GM19240 (cell line): Measurements from ENCODE around the gene GOLGA1.
A peak's percentile ranks its signal among the peaks of the same experiment; 100 is the strongest.

Experiments
- DNase-seq: peaks from one replicate; pipeline ENCODE4 v3.0.0; 2011; ENCODE audit warnings: low spot score; ENCODE audit not compliant: insufficient read length

The GOLGA1 gene

GRCh38 chr9:124882231-124882630, 58.7 kb downstream of the GOLGA1 start:
- DNase-seq: no peak

- no peak for DNase-seq
These were observed 59.6 kb downstream of the GOLGA1 start for GRCh38 chr9:124881138-124881743.

- DNase-seq: no peak
These were observed 60.4 kb downstream of the GOLGA1 start for GRCh38 chr9:124880501-124880900.

GRCh38 chr9:124879226-124879625, 61.7 kb downstream of the GOLGA1 start:
- DNase-seq: no peak

- DNase-seq: no peak
These were observed 62.4 kb downstream of the GOLGA1 start for GRCh38 chr9:124878518-124878917.

- DNase-seq: no peak
These were observed 62.9 kb downstream of the GOLGA1 start for GRCh38 chr9:124878021-124878420.

- no peak for DNase-seq
These were observed 63.7 kb downstream of the GOLGA1 start for GRCh38 chr9:124877021-124877782.

GRCh38 chr9:124875501-124875900, 65.4 kb downstream of the GOLGA1 start:
- DNase-seq: no peak

- no peak for DNase-seq
These were observed 67.2 kb downstream of the GOLGA1 start for GRCh38 chr9:124873664-124874063.

GRCh38 chr9:124871156-124871561, 69.7 kb downstream of the GOLGA1 start:
- DNase-seq: no peak

GRCh38 chr9:124870723-124871122, 70.2 kb downstream of the GOLGA1 start:
- DNase-seq: no peak

- DNase-seq: peak; percentile 53
These were observed 70.8 kb downstream of the GOLGA1 start for GRCh38 chr9:124869986-124870560.

GRCh38 chr9:124869466-124869985, 71.4 kb downstream of the GOLGA1 start:
- DNase-seq: no peak

- DNase-seq: peak; percentile 75
These were observed 72.1 kb downstream of the GOLGA1 start for GRCh38 chr9:124868511-124869465.

GRCh38 chr9:124863371-124863871, 77.5 kb downstream of the GOLGA1 start:
- DNase-seq: no peak

GRCh38 chr9:124861342-124862229, 79.3 kb downstream of the GOLGA1 start, which contains the start of the genes ARPC5L and RPL35:
Gene ARPC5L (plus strand): TSS chr9:124862130. CDS start chr9:124869291, 7,161 bp downstream.
Gene RPL35 (minus strand): TSS chr9:124861957. CDS start chr9:124861912, 45 bp downstream.
- DNase-seq: peak; percentile 89

- DNase-seq: no peak
These were observed 80.1 kb downstream of the GOLGA1 start for GRCh38 chr9:124860582-124861341.

- no peak for DNase-seq
These were observed 80.9 kb downstream of the GOLGA1 start for GRCh38 chr9:124859803-124860581.
